GM20431 (cell line): Measurements from ENCODE around the gene SCCPDH.
"Not testable (repeated sequence)": the region's sequence is repeated elsewhere in the genome, so short reads cannot be mapped to it uniquely, and the experiment has no call there.

ENCODE experiments used
- in situ Hi-C: fragments of 300-500 bp; cut with MseI, MboI; formaldehyde crosslinking; loops from one replicate; pipeline ENCODE4 v1.15.0; 2020; ENCODE audit warnings: low sequenced_read_pairs; ENCODE audit not compliant: unreplicated experiment

The SCCPDH gene

GRCh38 chr1:246795906-246796694, 71.9 kb downstream of the SCCPDH start:
- in situ Hi-C loops = no loop called here

- in situ Hi-C loops = no loop called here
These were observed 72.9 kb downstream of the SCCPDH start for GRCh38 chr1:246797157-246797556.

DNA sequence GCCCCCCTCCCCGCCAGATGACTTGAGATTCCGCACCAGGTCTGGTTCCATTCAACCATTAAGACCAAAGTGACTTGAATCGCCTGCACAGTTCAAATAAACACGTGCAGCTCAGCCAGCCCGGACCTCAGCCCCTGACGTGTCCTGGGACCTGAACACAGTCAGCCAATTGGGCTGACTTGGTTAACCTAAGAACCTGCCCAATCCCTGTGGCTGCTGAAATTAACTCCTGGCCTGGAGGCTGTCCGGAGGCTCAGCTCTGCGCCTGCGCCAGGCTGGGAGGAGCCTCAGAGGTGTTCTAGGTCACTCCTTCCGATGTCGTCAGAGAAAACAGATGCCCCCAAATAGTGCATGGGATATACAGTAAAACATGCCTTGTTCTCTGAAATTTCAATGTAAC, 73.4 kb downstream of the SCCPDH start:
- in situ Hi-C loops = no loop called here

DNA sequence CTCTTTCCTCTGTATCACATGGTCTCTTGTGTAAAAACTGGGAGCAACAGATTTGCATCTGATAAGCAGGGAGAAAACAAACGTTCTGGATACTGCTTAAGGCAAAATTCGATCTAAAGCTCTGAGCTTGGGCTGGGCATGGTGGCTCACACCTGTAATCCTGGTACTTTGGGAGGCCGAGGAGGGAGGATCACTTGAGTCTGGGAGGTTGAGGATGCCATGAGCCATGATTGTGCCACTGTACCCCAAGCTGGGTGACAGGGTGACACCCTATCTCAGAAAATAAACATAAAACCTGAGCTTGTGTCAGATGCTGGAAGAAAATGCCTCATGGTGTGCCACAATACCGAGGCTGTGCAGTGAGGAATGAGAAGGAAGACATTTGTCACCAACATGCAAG, 73.9 kb downstream of the SCCPDH start:
- in situ Hi-C loops = no loop called here

GRCh38 chr1:246798606-246799496, 74.6 kb downstream of the SCCPDH start:
- in situ Hi-C loops = no loop called here

- in situ Hi-C loops = no loop called here
These were observed 76.1 kb downstream of the SCCPDH start for GRCh38 chr1:246800356-246800755.

GRCh38 chr1:246800756-246801155, 76.5 kb downstream of the SCCPDH start:
- in situ Hi-C loops = no loop called here

GRCh38 chr1:246801241-246802020, 77.2 kb downstream of the SCCPDH start:
- in situ Hi-C loops = no loop called here

- in situ Hi-C loops = no loop called here
These were observed 79.2 kb downstream of the SCCPDH start for GRCh38 chr1:246803373-246803772.

DNA sequence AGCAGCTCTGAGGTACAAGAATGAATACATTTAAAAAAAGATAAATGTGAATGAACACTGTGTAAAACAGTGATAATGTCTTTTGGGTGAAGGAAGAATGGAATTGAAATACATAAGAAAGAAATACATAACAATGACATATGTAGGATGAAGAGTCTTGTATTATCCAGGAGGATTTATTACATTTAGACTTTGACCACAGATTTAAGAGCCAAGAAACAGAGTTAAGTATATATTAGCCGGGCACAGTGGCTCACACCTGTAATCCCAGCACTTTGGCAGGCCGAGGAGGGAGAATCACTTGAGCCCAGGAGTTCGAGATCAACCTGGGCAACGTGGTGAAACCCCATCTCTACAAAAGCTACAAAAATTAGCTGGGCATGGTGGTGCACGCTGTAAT, 79.7 kb downstream of the SCCPDH start:
- in situ Hi-C loops = no loop called here

DNA sequence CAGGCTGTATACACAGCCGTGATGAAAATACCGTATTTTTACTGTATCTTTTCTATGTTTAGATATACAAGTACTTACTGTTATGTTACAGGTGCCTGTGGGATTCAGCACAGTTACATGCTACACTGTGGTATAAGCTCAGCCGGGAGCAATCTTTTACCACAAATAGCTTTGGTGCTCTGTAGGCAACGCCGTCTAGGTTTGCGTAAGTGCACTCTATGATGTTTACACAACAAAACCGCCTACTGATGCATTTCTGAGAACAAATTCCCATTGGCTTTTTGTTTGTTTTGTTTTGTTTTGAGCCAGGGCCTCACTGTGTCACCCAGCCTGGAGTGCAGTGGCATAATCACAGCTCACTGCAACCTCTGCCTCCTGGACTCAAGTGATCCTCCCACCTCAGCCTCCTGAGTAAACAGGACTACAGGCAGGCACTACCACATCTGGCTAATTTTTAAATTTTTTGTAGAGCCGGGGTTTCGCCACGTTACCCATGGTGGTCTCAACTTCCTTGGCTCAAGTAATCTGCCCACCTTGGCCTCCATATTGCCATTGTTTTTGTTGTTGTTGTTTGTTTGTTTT, 81.0 kb downstream of the SCCPDH start:
- in situ Hi-C loops = no loop called here

- in situ Hi-C loops = no loop called here
These were observed 85.3 kb downstream of the SCCPDH start for GRCh38 chr1:246809473-246809872.

DNA sequence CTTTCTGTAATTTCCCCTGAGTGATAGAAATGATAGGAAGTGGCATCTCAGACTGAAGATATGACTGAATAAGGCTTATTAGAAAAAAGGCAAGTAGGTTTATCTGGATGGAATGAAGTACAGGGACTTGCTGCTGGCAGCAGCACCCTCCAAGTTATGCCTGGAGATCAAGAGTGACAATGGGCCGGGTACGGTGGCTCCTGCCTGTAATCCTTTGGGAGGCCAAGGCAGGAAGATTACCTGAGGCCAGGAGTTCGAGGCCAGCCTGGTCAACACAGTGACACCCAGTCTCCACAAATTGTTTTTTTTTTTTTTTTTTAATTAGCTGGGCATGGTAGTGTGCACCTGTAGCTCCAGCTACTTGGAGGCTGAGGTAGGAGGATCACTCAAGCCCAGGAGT, 87.8 kb downstream of the SCCPDH start:
- in situ Hi-C loops = no loop called here

- in situ Hi-C loops = not testable (repeated sequence)
These were observed 89.1 kb downstream of the SCCPDH start for GRCh38 chr1:246813325-246813724.

- in situ Hi-C loops = no loop called here
These were observed 90.7 kb downstream of the SCCPDH start for GRCh38 chr1:246814890-246815289.

- in situ Hi-C loops = no loop called here
These were observed 91.6 kb downstream of the SCCPDH start for GRCh38 chr1:246815693-246816270.
